ENCODE measurements around the gene YJEFN3. TPM values are rescaled to one million over a fixed set of nuclear protein-coding genes. Genes with fewer than 3 reads are reported as not detected.

The YJEFN3 gene
- total and polyA plus RNA-seq, 2 of the 8 experiments (the other 6 are each of a cell fraction or from before 2014, with no cell fraction given): 5.7 to 9.4 TPM

GRCh38 chr19:19515642-19516519, 12.8 kb upstream of the YJEFN3 start, which contains the start of gene NDUFA13 (continued):
- TF ChIP-seq CHD7 (IDR thresholded peaks at IDR 0.05; ENCODE audit: insufficient replicate concordance, low read length) (no peak), RAD21 (IDR thresholded peaks at IDR 0.05 in 1 of 2, conservative IDR thresholded peaks at IDR 0.05 in 1 of 2; ENCODE audit: low read depth in 2 of 2, low read length in 2 of 2) (no peak), ASH2L (IDR thresholded peaks at IDR 0.05; ENCODE audit: low read length) (peak; percentile 87), POU5F1 (IDR thresholded peaks at IDR 0.05; ENCODE audit: low read depth, low read length) (no peak), RBBP5 (IDR thresholded peaks at IDR 0.05; ENCODE audit: borderline replicate concordance, low read depth, low read length) (peak; percentile 37; the same call in 1 of the 2 replicates), KDM5A (IDR thresholded peaks at IDR 0.05; ENCODE audit: low read length) (0 out of 2 replicates have a peak, but pooled peaks have one; percentile 54), NANOG (IDR thresholded peaks at IDR 0.05; ENCODE audit: insufficient read depth, low read depth, low read length, poor library complexity, severe bottlenecking) (peak; percentile 38), KDM4A (IDR thresholded peaks at IDR 0.05; ENCODE audit: low read depth, low read length, severe bottlenecking) (peak; percentile 10), PHF8 (conservative IDR thresholded peaks at IDR 0.05; ENCODE audit: low read depth, low read length) (peak; percentile 91)

Data from H1 (cell line).